Naive B cell (primary cell): ENCODE data around the gene PKLR. TPM values are rescaled to one million over a fixed set of nuclear protein-coding genes. Genes with fewer than 3 reads are reported as not detected.
"Not testable (repeated sequence)": the region's sequence is repeated elsewhere in the genome, so short reads cannot be mapped to it uniquely, and the experiment has no call there.

Source experiments
- ATAC-seq, 2 donors: fragments of 150-1000 bp; cut with Tn5 transposase; 2 replicates each; pipeline ENCODE4 v1.10.0; 2021; ENCODE audit warnings: low read depth in 2 of 2, mild to moderate bottlenecking in 2 of 2, moderate library complexity in 2 of 2
- DNase-seq: peaks from one replicate; pipeline ENCODE4 v3.0.0; 2022
- H3K27ac Mint-ChIP-seq, 6 donors: one replicate each; pipeline ENCODE4 v1.8.0; 2020 to 2022; ENCODE audit warnings: mild to moderate bottlenecking in 6 of 6, mixed read lengths in 6 of 6, moderate library complexity in 5 of 6, inconsistent platforms in 2 of 6
- H3K27me3 Mint-ChIP-seq, 3 donors: one replicate each; pipeline ENCODE4 v1.8.0; 2021 to 2022; ENCODE audit warnings: mixed read lengths in 3 of 3, mild to moderate bottlenecking in 1 of 3
- H3K36me3 Mint-ChIP-seq, 2 donors: one replicate each; pipeline ENCODE4 v1.8.0; 2020 to 2022; ENCODE audit warnings: mixed read lengths in 2 of 2, inconsistent platforms in 1 of 2, mild to moderate bottlenecking in 1 of 2
- H3K4me1 Mint-ChIP-seq, 3 donors: one replicate each; pipeline ENCODE4 v1.8.0; 2020 to 2022; ENCODE audit warnings: mixed read lengths in 3 of 3, inconsistent platforms in 1 of 3, mild to moderate bottlenecking in 1 of 3, moderate library complexity in 1 of 3
- H3K4me3 Mint-ChIP-seq, 8 donors: one replicate each; pipeline ENCODE4 v1.8.0; 2020 to 2022; ENCODE audit warnings: mild to moderate bottlenecking in 8 of 8, mixed read lengths in 8 of 8, moderate library complexity in 8 of 8, inconsistent platforms in 2 of 8
- H3K9me3 Mint-ChIP-seq, 7 donors: one replicate each; pipeline ENCODE4 v1.8.0; 2020 to 2022; ENCODE audit warnings: mixed read lengths in 7 of 7, mild to moderate bottlenecking in 5 of 7, inconsistent platforms in 2 of 7, moderate library complexity in 1 of 7
- polyA plus RNA-seq, 6 donors: library from polyadenylated mRNA; unstranded; fragments of 300-500 nt; fragmentation: Illumina TruSeq; gene quantifications; one replicate each; pipeline ENCODE4 v1.2.3, GENCODE V29; 2021; ENCODE audit warnings: low read depth in 6 of 6

The PKLR gene
- polyA plus RNA-seq, 6 donors from 2014 or later, result not detected

DNA sequence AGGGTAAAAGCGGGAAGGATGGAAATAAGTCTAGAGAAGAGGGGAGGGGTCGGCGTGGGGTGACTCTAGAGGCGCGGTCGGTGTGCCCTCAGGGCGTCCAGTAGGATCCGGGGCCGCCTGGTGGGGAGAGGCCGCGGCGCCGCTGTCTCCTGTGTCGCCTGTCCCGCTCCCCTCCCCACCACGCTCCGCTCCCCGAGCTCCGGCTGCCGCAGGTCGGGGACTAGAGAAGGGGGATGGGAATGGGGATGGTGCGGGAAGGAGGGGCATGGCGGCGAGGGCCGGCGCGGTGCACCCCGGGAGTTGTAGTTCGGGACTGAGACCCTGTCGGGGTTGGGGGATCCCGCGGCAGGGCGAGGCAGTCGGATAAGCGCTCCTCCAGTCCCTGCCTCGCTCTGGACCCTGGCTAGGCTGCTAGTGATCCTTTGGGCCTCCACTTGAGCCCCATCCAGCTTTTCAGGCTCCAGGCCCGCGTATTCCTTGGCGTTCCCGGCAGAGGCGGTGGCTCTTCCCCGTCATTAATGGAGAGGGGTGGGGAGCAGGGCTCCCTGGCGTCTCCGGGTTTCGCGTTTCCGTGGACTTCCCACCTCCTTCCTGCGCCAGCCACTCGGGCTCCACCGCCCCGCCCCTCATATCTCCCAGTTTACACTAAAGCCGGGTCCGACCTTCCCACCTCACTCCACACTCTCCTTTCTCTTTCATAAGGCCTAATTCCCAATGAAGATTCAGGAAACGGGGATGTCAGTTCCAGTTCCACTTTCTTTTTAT is 45.8 kb downstream of the PKLR start, which contains the start of gene ENTREP3:
Gene ENTREP3 (minus strand): TSS at position 241 of the 765 bp plus-strand sequence. CDS start 606 bp downstream, outside the sequence.
- DNase-seq, result peak; percentile 64
- Mint-ChIP-seq H3K4me3 (peak within 1 kb of the TSS; percentile 82 to 92 (median 86)), H3K9me3 (no peaks in the 10 kb centered on the region), H3K27me3 (no peaks in the 10 kb centered on the region), H3K36me3 (peaks cover 0 to 10% of the 10 kb centered on the region in 2 donors), H3K4me1 (peaks cover 38 to 52% (median 42%) of the 10 kb centered on the region in 3 donors), H3K27ac (peak within 1 kb of the TSS in 4 of 6 donors; percentile 26 to 79 (median 70))
- peak; percentile 57 to 58 for ATAC-seq

DNA sequence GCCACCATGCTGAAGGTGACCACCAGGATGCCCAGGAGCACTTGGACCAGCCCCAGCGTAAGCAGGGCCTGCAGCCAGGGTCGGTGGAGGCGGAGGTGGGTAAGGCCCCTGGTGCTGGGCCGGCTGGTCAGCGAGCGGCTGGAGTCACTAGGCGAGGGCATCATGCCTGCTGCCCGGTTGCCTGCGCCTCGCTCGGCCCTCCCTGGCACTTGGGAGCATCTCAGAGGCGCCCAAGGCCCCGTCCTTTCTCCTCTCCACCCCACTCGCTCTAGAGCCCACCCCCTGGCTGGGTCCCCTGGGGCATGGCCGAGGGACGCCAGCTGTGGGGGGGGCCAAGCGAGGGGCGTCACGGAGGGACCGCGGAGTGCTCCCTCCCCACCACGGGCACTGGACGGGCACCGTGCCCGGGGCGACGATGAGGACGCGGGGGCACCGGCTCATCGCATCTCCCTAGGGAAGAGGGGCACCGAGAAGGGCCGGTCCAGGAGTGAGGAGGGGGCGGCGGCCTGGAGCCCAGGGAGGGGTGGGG is 46.5 kb downstream of the PKLR start:
- peaks cover 0 to 10% of the 10 kb centered on the region in 2 donors for H3K36me3 Mint-ChIP-seq
- peak overlapping the region; percentile 82 to 92 (median 86) for H3K4me3 Mint-ChIP-seq
- no peak for ATAC-seq
- H3K4me1 Mint-ChIP-seq, result peaks cover 34 to 46% (median 40%) of the 10 kb centered on the region in 3 donors
- H3K27me3 Mint-ChIP-seq, result no peaks in the 10 kb centered on the region
- DNase-seq, result no peak
- peak overlapping the region in 1 of 6 donors; percentile 26 for H3K27ac Mint-ChIP-seq
- H3K9me3 Mint-ChIP-seq, result no peaks in the 10 kb centered on the region

GRCh38 chr1:155254228-155254713 is 47.0 kb downstream of the PKLR start:
- Mint-ChIP-seq H3K4me1 (peaks cover 34 to 46% (median 40%) of the 10 kb centered on the region in 3 donors), H3K27ac (peak overlapping the region in 3 of 6 donors; percentile 26 to 68 (median 67)), H3K36me3 (peaks cover 0 to 10% of the 10 kb centered on the region in 2 donors), H3K4me3 (peak overlapping the region; percentile 76 to 90 (median 84)), H3K9me3 (no peaks in the 10 kb centered on the region), H3K27me3 (no peaks in the 10 kb centered on the region)
- DNase-seq (no peak), ATAC-seq (no peak)

DNA sequence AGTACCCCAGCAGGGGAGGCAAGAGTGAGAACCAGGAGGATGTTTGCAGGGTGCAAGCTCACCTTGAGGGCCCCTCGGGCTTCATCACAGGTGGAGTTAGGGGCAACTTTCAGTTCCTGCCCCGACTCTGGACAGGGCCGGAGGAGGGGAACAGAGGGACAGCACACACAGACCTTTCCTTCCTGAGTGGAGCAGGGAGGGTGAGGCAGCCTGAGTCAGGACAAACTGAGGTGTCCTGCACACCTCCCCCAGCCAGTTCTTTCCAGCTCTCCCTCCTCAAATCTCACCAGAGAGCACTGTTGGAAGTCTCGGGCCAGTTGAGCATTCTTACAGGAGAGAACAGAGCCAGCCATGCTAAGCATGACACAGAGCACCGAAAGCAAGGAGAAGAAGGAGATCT is 47.4 kb downstream of the PKLR start:
- peaks cover 0 to 10% of the 10 kb centered on the region in 2 donors for H3K36me3 Mint-ChIP-seq
- no peaks in the 10 kb centered on the region for H3K9me3 Mint-ChIP-seq
- ATAC-seq (no peak), DNase-seq (no peak)
- peaks cover 34 to 46% (median 40%) of the 10 kb centered on the region in 3 donors for H3K4me1 Mint-ChIP-seq
- H3K27ac Mint-ChIP-seq, result peak overlapping the region in 3 of 6 donors; percentile 26 to 89 (median 69)
- peak overlapping the region; percentile 76 to 90 (median 84) for H3K4me3 Mint-ChIP-seq
- no peaks in the 10 kb centered on the region for H3K27me3 Mint-ChIP-seq

DNA sequence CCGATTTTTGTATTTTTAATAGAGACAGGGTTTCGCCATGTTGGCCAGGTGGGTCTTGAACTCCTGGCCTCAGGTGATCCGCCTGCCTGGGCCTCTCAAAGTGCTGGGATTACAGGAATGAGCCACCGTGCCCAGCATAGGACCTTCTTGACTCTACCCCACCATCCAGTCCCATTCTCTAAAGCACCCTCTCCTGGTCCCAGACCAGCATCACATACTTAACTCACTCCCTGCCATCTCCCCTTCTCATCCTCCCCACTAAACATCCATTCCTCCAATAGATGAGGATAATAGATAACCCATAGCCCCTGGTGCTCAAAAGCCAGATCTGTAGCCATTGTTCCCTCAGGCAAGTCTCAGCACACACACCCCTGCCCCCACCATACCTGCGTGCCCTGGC is 48.0 kb downstream of the PKLR start:
- peak overlapping the region; percentile 67 to 86 (median 81) for H3K4me3 Mint-ChIP-seq
- H3K36me3 Mint-ChIP-seq, result peaks cover 0 to 10% of the 10 kb centered on the region in 2 donors
- H3K27me3 Mint-ChIP-seq, result no peaks in the 10 kb centered on the region
- ATAC-seq (no peak), DNase-seq (no peak)
- no peaks in the 10 kb centered on the region for H3K9me3 Mint-ChIP-seq
- H3K4me1 Mint-ChIP-seq, result peaks cover 34 to 46% (median 40%) of the 10 kb centered on the region in 3 donors
- H3K27ac Mint-ChIP-seq, result peak overlapping the region in 3 of 6 donors; percentile 26 to 89 (median 69)

DNA sequence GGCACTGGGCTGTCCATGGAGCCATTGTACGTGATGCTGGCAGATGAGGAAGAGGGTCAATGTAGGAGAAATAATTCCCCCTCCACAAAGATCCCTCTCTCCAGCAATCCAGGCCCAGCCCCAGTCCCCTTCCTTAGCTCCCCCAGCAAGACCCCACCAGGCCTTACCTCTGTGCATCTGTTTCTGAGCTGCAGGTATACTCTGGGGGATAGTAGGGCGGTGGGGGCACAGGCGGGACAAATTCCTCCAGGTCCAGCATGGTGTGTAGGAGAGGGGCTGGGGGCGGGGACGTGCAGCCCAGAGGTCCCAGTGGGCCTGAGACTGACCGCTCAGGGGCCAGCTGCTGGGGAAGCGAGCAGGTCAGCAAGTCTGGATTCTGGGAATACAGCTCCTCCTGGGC is 49.7 kb downstream of the PKLR start:
- Mint-ChIP-seq H3K27me3 (no peaks in the 10 kb centered on the region), H3K27ac (no peak overlapping the region), H3K36me3 (no peaks in the 10 kb centered on the region), H3K4me3 (no peak overlapping the region), H3K4me1 (peaks cover 28 to 37% (median 35%) of the 10 kb centered on the region in 3 donors), H3K9me3 (no peaks in the 10 kb centered on the region)
- no peak for DNase-seq
- no peak for ATAC-seq

GRCh38 chr1:155250633-155251449 is 50.4 kb downstream of the PKLR start:
- H3K9me3 Mint-ChIP-seq, result no peaks in the 10 kb centered on the region
- H3K4me1 Mint-ChIP-seq, result peaks cover 25 to 35% (median 28%) of the 10 kb centered on the region in 3 donors
- no peaks in the 10 kb centered on the region for H3K36me3 Mint-ChIP-seq
- peak overlapping the region in 3 of 6 donors; percentile 26 to 93 (median 54) for H3K27ac Mint-ChIP-seq
- ATAC-seq (peak; percentile 95 to 96), DNase-seq (peak; percentile 96)
- H3K4me3 Mint-ChIP-seq, result peak overlapping the region; percentile 49 to 86 (median 77)
- H3K27me3 Mint-ChIP-seq, result no peaks in the 10 kb centered on the region

- no peaks in the 10 kb centered on the region for H3K27me3 Mint-ChIP-seq
- H3K36me3 Mint-ChIP-seq, result no peaks in the 10 kb centered on the region
- peak overlapping the region; percentile 57 to 86 (median 80) for H3K4me3 Mint-ChIP-seq
- no peaks in the 10 kb centered on the region for H3K9me3 Mint-ChIP-seq
- ATAC-seq, result peak; percentile 28 to 34
- H3K27ac Mint-ChIP-seq, result peak overlapping the region in 2 of 6 donors; percentile 33 to 93
- H3K4me1 Mint-ChIP-seq, result peaks cover 20 to 30% (median 29%) of the 10 kb centered on the region in 3 donors
- no peak for DNase-seq
These were observed 51.0 kb downstream of the PKLR start for GRCh38 chr1:155250246-155250632.

DNA sequence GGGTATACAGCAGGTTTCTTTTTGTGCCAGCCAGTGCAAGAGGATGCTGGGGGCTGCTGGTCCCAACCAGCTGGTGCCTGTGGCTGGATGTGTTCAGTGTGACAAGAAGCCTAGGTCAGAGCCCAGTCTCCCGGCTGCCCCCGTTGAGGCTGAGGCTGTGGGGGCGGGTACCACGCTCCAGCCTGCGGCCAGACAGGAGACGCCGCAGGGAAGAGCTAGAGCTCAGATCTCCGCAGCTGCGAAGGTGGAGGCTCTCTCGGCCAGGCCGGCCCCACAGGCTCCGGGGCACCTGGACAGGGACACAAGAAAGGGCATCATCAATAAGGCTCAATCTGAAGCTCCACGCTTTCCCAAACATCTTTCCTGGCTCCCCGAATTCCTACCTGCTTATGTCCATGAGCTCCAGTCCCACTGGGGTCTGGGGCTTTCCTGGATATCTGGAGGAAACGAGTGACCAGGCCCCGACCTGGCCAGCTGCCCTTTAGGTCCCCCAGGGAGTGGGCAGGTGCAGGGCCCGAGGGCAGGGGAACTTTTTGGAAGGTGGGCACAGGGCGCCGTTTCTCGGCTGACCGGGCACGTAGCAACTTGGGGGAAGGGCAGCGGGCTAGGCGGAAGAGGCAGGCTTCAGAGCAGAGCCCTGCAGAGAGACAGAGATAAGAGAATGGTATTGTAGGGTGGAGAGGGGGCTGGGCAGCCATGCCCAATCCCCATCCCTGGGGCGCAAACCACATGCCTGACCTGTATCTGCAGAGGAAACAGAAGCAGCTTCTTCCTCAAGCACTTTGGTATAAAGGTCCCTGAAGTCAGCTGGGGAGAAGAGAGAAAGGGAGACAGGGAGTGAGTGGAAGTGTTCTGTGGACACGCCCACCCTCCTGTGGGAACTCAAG is 53.3 kb downstream of the PKLR start:
- ATAC-seq, result no peak
- Mint-ChIP-seq H3K27me3 (peaks cover 0 to 6% (median 5%) of the 10 kb centered on the region in 3 donors), H3K4me1 (peaks cover 18 to 33% (median 33%) of the 10 kb centered on the region in 3 donors), H3K9me3 (peaks cover 0 to 4% (median 2%) of the 10 kb centered on the region in 7 donors), H3K4me3 (peak overlapping the region in 2 of 8 donors; percentile 48 to 67), H3K27ac (peak overlapping the region in 1 of 6 donors; percentile 37), H3K36me3 (no peaks in the 10 kb centered on the region)
- no peak for DNase-seq

- Mint-ChIP-seq H3K27ac (peak overlapping the region in 2 of 6 donors; percentile 0 to 94), H3K4me1 (peaks cover 16 to 38% (median 33%) of the 10 kb centered on the region in 3 donors)
These were observed 54.4 kb downstream of the PKLR start for GRCh38 chr1:155246796-155247195.

DNA sequence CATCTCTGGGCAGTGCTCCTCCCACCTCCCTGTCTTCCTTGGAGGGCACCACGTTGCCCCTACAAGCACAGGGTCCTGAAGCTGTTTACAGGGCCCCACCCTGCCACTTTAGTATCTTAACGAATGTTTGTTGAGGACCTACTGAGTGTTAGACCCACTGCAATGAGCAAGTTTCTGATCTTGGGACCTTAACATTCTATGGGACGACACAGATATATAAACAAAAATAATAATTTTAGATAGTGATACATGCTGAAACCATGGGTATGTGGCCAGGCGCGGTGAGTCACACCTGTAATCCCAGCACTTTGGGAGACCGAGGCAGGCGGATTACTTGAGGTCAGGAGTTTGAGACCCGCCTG is 56.1 kb downstream of the PKLR start:
- DNase-seq, result no peak
- Mint-ChIP-seq H3K27ac (peak overlapping the region; percentile 86 to 99 (median 98)), H3K4me3 (peak overlapping the region; percentile 82 to 95 (median 92)), H3K27me3 (peaks cover 0 to 6% (median 5%) of the 10 kb centered on the region in 3 donors), H3K4me1 (peaks cover 22 to 47% (median 43%) of the 10 kb centered on the region in 3 donors), H3K36me3 (no peaks in the 10 kb centered on the region), H3K9me3 (peaks cover 0 to 4% (median 2%) of the 10 kb centered on the region in 7 donors)
- ATAC-seq, result no peak

More at GRCh38 chr1:155246796-155247195, 54.4 kb downstream of the PKLR start:
- ATAC-seq, DNase-seq, H3K9me3 Mint-ChIP-seq, H3K27me3 Mint-ChIP-seq, H3K36me3 Mint-ChIP-seq: not testable (repeated sequence)
- peak overlapping the region in 1 of 8 donors; percentile 67 for H3K4me3 Mint-ChIP-seq
